Astrocyte (in vitro differentiated cells and primary cell): ENCODE measurements around the gene TRAPPC4. TPM values are rescaled to one million over a fixed set of nuclear protein-coding genes. Genes with fewer than 3 reads are reported as not detected.

Experiments
- DNase-seq: peaks from one replicate; pipeline ENCODE4 v3.0.0-alpha.2; 2010; ENCODE audit warnings: low read depth
- FAIRE-seq: peaks from 2 replicates; lab custom pipeline; 2011; peaks lifted over from hg19 to GRCh38; lab: Jason Lieb, UNC
- H2AFZ ChIP-seq: 2 replicates; pipeline ENCODE4 v1.6.0; 2012; ENCODE audit warnings: low read depth, low read length, inconsistent platforms
- H3K27ac ChIP-seq: 2 replicates; pipeline ENCODE4 v1.5.1; 2011; ENCODE audit warnings: low read depth, low read length, inconsistent platforms
- H3K27me3 ChIP-seq: 2 replicates; pipeline ENCODE4 v1.6.0; 2011; ENCODE audit warnings: low read length, inconsistent platforms; ENCODE audit not compliant: insufficient read depth
- H3K36me3 ChIP-seq: 2 replicates; pipeline ENCODE4 v1.5.1; 2011; ENCODE audit warnings: low read length, inconsistent platforms; ENCODE audit not compliant: insufficient read depth
- H3K4me1 ChIP-seq: 2 replicates; pipeline ENCODE4 v1.5.1; 2011; ENCODE audit warnings: low read length, inconsistent platforms; ENCODE audit not compliant: insufficient read depth
- H3K4me2 ChIP-seq: 2 replicates; pipeline ENCODE4 v1.6.0; 2012; ENCODE audit warnings: low read length, inconsistent platforms
- H3K4me3 ChIP-seq: 2 replicates; pipeline ENCODE4 v1.5.1; 2011; ENCODE audit warnings: low read depth, mild to moderate bottlenecking, low read length, inconsistent platforms; ENCODE audit not compliant: insufficient read depth
- H3K79me2 ChIP-seq: 2 replicates; pipeline ENCODE4 v1.6.0; 2012; ENCODE audit warnings: mild to moderate bottlenecking, low read length, inconsistent platforms; ENCODE audit not compliant: insufficient read depth
- H3K9ac ChIP-seq: 2 replicates; pipeline ENCODE4 v1.6.0; 2012; ENCODE audit warnings: mild to moderate bottlenecking, low read length, inconsistent platforms
- H3K9me3 ChIP-seq: 2 replicates; pipeline ENCODE4 v1.5.1; 2012; ENCODE audit warnings: low read depth, mild to moderate bottlenecking, low read length, inconsistent platforms; ENCODE audit not compliant: insufficient read depth
- H4K20me1 ChIP-seq: 2 replicates; pipeline ENCODE4 v1.6.0; 2012; ENCODE audit warnings: low read length, inconsistent platforms; ENCODE audit not compliant: insufficient read depth
- H3K27ac Mint-ChIP-seq: one replicate; pipeline ENCODE4 v1.8.0; 2021; ENCODE audit warnings: mild to moderate bottlenecking, mixed read lengths; ENCODE audit not compliant: unreplicated experiment
- H3K27me3 Mint-ChIP-seq: one replicate; pipeline ENCODE4 v1.8.0; 2021; ENCODE audit warnings: low read depth, mixed read lengths; ENCODE audit not compliant: unreplicated experiment
- H3K36me3 Mint-ChIP-seq: one replicate; pipeline ENCODE4 v1.8.0; 2021; ENCODE audit warnings: low read depth, mixed read lengths; ENCODE audit not compliant: unreplicated experiment
- H3K4me1 Mint-ChIP-seq: one replicate; pipeline ENCODE4 v1.8.0; 2021; ENCODE audit warnings: low read depth, mixed read lengths; ENCODE audit not compliant: unreplicated experiment
- H3K4me3 Mint-ChIP-seq: one replicate; pipeline ENCODE4 v1.8.0; 2021; ENCODE audit warnings: mild to moderate bottlenecking, moderate library complexity, mixed read lengths; ENCODE audit not compliant: unreplicated experiment
- H3K9me3 Mint-ChIP-seq: one replicate; pipeline ENCODE4 v1.8.0; 2021; ENCODE audit warnings: mild to moderate bottlenecking, mixed read lengths; ENCODE audit not compliant: unreplicated experiment
- EZH2 ChIP-seq: IDR thresholded peaks from 2 replicates; pipeline ENCODE4 v1.6.1; 2012; ENCODE audit warnings: mild to moderate bottlenecking, low read length, inconsistent platforms; ENCODE audit not compliant: insufficient read depth
- total RNA-seq: library from RNA; stranded (reverse); gene quantifications from 2 replicates; pipeline ENCODE4 v1.2.1, GENCODE V29; 2021
- TF ChIP-seq, protein P1 (sequence below): IDR thresholded peaks from 2 replicates; pipeline ENCODE4 v1.5.1; 2011; ENCODE audit warnings: low read depth, mild to moderate bottlenecking, inconsistent platforms, low read length, moderate library complexity; ENCODE audit not compliant: insufficient read depth

TRAPPC4 gene
- total RNA-seq, 1 donor from 2014 or later: 88.3 TPM

DNA sequence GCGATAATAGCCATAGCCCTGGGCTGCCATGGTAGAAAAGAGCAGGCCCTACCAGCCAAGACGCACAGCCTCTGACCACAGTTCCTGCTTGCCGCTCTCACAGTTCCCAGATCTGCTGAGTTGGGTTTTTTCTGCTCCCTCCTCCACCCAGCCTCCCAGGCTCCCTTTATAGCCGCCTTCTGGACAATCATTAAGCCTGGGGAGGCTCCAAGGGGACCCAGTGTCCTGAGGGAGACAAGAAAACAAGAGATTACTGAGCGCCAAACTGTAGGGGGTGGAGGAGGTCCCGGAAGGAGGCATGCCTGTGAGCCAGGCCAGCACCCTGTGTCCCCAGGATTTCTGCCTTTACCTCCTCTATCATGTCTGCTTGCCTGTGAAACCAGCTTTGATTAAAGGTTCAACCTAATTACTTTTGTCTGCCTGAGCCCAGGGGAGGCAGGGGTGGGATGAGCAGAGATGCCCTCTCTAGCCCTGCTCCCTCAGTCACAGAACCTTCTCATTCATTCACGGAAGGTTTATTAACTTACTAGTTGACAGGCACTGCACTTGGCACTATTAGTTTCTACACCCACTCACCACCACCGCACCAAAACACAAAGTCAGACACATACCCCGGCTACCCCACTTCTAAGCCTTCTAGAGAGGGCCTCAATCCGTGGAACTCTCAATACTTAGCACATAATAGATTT lies 10.9 kb downstream of the TRAPPC4 start:
- no peak for TF ChIP-seq EZH2
- TF ChIP-seq, protein P1, sequence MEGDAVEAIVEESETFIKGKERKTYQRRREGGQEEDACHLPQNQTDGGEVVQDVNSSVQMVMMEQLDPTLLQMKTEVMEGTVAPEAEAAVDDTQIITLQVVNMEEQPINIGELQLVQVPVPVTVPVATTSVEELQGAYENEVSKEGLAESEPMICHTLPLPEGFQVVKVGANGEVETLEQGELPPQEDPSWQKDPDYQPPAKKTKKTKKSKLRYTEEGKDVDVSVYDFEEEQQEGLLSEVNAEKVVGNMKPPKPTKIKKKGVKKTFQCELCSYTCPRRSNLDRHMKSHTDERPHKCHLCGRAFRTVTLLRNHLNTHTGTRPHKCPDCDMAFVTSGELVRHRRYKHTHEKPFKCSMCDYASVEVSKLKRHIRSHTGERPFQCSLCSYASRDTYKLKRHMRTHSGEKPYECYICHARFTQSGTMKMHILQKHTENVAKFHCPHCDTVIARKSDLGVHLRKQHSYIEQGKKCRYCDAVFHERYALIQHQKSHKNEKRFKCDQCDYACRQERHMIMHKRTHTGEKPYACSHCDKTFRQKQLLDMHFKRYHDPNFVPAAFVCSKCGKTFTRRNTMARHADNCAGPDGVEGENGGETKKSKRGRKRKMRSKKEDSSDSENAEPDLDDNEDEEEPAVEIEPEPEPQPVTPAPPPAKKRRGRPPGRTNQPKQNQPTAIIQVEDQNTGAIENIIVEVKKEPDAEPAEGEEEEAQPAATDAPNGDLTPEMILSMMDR: no peak
- FAIRE-seq: no peak
- H3K27me3 ChIP-seq: no peaks in the 10 kb centered on the region
- no peaks in the 10 kb centered on the region for H3K27me3 Mint-ChIP-seq
- H3K36me3 Mint-ChIP-seq: peaks cover 18% of the 10 kb centered on the region
- H3K4me3 Mint-ChIP-seq: peak overlapping the region; percentile 75
- peak overlapping the region; percentile 75 for H3K27ac Mint-ChIP-seq
- H3K36me3 ChIP-seq: no peaks in the 10 kb centered on the region
- no peak overlapping the region for H3K4me3 ChIP-seq
- no peaks in the 10 kb centered on the region for H3K79me2 ChIP-seq
- H3K4me1 Mint-ChIP-seq: peaks cover 13% of the 10 kb centered on the region
- no peak overlapping the region for H2AFZ ChIP-seq
- H3K27ac ChIP-seq: no peak overlapping the region
- H3K4me1 ChIP-seq: peaks cover 5% of the 10 kb centered on the region
- H4K20me1 ChIP-seq: peaks cover 7% of the 10 kb centered on the region
- DNase-seq: no peak
- no peaks in the 10 kb centered on the region for H3K9me3 ChIP-seq
- H3K4me2 ChIP-seq: peak overlapping the region; percentile 98
- H3K9ac ChIP-seq: no peak overlapping the region
- H3K9me3 Mint-ChIP-seq: no peaks in the 10 kb centered on the region

DNA sequence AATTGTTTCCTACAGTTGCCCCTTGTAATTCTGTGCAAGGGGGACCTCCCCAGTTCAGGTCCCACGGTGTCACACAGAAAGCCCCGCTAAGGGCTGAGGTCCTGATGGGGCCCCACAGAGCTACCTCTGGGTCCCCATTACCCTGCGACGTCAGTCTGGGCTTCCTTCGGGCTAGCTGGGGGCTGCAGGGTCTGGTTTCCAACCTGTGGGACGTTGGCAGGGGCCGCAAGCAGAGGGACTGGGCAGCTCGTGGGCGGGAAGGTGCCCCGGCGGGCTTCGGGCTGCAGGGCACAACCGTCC lies 11.4 kb downstream of the TRAPPC4 start:
- DNase-seq (no peak), FAIRE-seq (no peak)
- Mint-ChIP-seq H3K36me3 (peaks cover 18% of the 10 kb centered on the region), H3K4me3 (peak overlapping the region; percentile 75), H3K27me3 (no peaks in the 10 kb centered on the region), H3K4me1 (peaks cover 13% of the 10 kb centered on the region), H3K9me3 (no peaks in the 10 kb centered on the region), H3K27ac (no peak overlapping the region)
- H3K36me3 ChIP-seq: no peaks in the 10 kb centered on the region
- H3K27ac ChIP-seq: no peak overlapping the region
- H3K9me3 ChIP-seq: no peaks in the 10 kb centered on the region
- H3K9ac ChIP-seq: peak overlapping the region; percentile 72
- no peak for TF ChIP-seq EZH2
- TF ChIP-seq, protein P1: no peak
- peaks cover 5% of the 10 kb centered on the region for H3K4me1 ChIP-seq
- H3K4me2 ChIP-seq: peak overlapping the region; percentile 98
- H3K79me2 ChIP-seq: no peaks in the 10 kb centered on the region
- no peaks in the 10 kb centered on the region for H3K27me3 ChIP-seq
- peak overlapping the region; percentile 78 for H3K4me3 ChIP-seq
- peak overlapping the region; percentile 99 for H2AFZ ChIP-seq
- H4K20me1 ChIP-seq: peaks cover 6% of the 10 kb centered on the region
